Thymus (tissue), 11 donors: ENCODE results near the gene BTK. TPM values are rescaled to one million over a fixed set of nuclear protein-coding genes. Genes with fewer than 3 reads are reported as not detected.
"Not testable (repeated sequence)": the region's sequence is repeated elsewhere in the genome, so short reads cannot be mapped to it uniquely, and the experiment has no call there.

ENCODE experiments used
- DNase-seq, 9 donors: peaks; one replicate each; pipeline ENCODE4 v3.0.0-alpha.2; 2013; ENCODE audit warnings: low spot score in 9 of 9, low read depth in 6 of 9, missing footprints in 1 of 9
- H3K27ac ChIP-seq, 2 donors: one replicate each; pipeline ENCODE4 v1.5.1; 2013; ENCODE audit warnings: control low read depth in 1 of 2, low read depth in 1 of 2, low read length in 1 of 2, mild to moderate bottlenecking in 1 of 2, moderate library complexity in 1 of 2
- H3K27me3 ChIP-seq, 2 donors: one replicate each; pipeline ENCODE4 v1.5.1; 2013; ENCODE audit warnings: low read length in 1 of 2; ENCODE audit not compliant: control insufficient read depth in 2 of 2, insufficient read depth in 1 of 2
- H3K36me3 ChIP-seq, 2 donors: one replicate each; pipeline ENCODE4 v1.5.1; 2013; ENCODE audit warnings: low read length in 1 of 2, mild to moderate bottlenecking in 1 of 2, moderate library complexity in 1 of 2; ENCODE audit not compliant: control insufficient read depth in 2 of 2, insufficient read depth in 2 of 2
- H3K4me1 ChIP-seq, 2 donors: one replicate each; pipeline ENCODE4 v1.5.1; 2013; ENCODE audit warnings: low read length in 2 of 2; ENCODE audit not compliant: control insufficient read depth in 2 of 2, insufficient read depth in 2 of 2
- H3K4me3 ChIP-seq, 2 donors: one replicate each; pipeline ENCODE4 v1.5.1; 2013; ENCODE audit warnings: low read length in 2 of 2, control low read depth in 1 of 2, mild to moderate bottlenecking in 1 of 2
- H3K9me3 ChIP-seq, 2 donors: one replicate each; pipeline ENCODE4 v1.5.1; 2013; ENCODE audit warnings: low read length in 1 of 2, mild to moderate bottlenecking in 1 of 2; ENCODE audit not compliant: control insufficient read depth in 2 of 2, insufficient read depth in 1 of 2
- WGBS: extraction: QIAGEN DNeasy Blood & Tissue Kit; methylation state at CpG from one replicate; pipeline ENCODE4 v1.1.7; 2013; 5-methylcytosine and 5-hydroxymethylcytosine counted together
- polyA plus RNA-seq: library from polyadenylated mRNA; stranded (reverse); fragments of 200-250 nt; gene quantifications from one replicate; pipeline ENCODE4 v1.2.3, GENCODE V29; 2013
- total RNA-seq: library from RNA; stranded (reverse); fragments of 120-200 nt; gene quantifications from one replicate; pipeline ENCODE4 v1.2.4, GENCODE V29; 2013
- donor health status: healthy.

The BTK gene
- total and polyA plus RNA-seq, 2 donors = 6.5 to 14.6 TPM

DNA sequence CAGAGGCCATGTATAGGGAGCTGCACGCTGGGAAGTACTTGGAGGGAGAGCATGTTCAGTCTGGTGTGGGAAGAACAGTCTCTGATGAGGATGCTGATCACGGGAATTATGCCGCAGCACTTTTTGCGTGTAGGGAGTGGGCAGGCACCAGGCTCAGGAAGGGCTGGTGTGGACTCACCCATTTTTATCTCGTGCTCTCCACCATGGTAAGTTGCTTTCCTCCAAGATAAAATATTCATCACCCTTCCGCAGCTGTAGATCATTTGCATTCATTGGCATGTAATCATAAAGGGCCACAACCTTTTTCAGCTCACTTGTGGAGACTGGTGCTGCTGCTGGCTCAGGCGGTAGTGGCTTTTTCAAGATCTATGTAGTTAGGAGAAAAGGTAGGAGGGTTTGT is 25.6 kb downstream of the BTK start:
- DNase-seq = no peak
- WGBS = 97% methylated on average over 7 of the region's 7 CpGs
- Histone ChIP-seq H3K27ac (no peak overlapping the region), H3K4me3 (no peak overlapping the region), H3K9me3 (no peaks in the 10 kb centered on the region), H3K27me3 (no peaks in the 10 kb centered on the region), H3K36me3 (no peaks in the 10 kb centered on the region), H3K4me1 (no peaks in the 10 kb centered on the region)

DNA sequence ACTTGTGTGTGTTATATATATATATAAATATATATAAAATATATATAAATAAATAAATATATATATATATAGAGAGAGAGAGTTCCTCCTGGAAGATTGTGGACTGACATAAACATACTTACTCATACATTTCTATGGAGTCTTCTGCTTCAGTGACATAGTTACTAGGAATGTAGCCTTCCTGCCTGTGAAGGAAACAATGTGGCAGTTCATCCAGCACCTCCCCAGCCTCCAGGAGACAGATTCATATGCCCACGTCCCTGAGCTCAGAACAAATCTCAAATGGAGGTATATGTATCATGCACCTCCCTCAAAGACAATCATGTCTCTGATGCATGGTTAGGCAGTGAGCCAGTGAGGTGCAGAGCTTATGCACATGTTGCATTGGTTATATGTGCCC is 26.0 kb downstream of the BTK start:
- 88% methylated on average over 1 of the region's 1 CpG for WGBS
- no peak for DNase-seq
- Histone ChIP-seq H3K4me3 (no peak overlapping the region), H3K9me3 (no peaks in the 10 kb centered on the region), H3K36me3 (no peaks in the 10 kb centered on the region), H3K27ac (no peak overlapping the region), H3K4me1 (no peaks in the 10 kb centered on the region), H3K27me3 (no peaks in the 10 kb centered on the region)

DNA sequence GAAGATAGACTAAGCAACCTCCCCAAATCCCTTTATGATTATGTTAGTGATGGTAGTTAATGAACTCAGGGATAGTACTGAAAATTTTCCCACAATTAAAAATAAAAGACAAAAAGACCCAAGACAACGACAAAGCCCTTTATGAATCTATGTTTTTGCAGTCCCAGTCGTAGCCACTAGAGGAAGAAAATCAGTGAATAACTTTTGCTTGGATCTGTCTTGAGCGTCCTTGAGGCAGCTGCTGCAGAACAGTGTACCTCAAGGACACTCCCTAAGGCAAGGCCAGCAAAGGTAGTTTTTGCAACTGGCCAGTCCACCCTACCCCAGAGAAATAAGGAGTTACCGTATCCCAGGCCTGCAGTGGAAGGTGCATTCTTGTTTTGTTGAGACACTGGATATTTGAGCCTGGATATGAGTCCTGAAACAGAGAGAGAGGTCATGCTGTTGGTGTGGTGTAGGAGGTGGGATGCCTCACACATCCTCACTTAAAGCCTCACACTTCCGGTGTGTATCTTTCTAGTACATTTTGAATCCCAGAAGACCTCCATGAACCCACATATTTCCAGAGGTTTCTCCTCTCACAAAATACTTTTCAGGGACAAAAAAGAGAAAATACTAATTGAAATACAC is 28.7 kb downstream of the BTK start:
- no peak for DNase-seq
- Histone ChIP-seq H3K4me3 (no peak overlapping the region), H3K27ac (no peak overlapping the region), H3K9me3 (no peaks in the 10 kb centered on the region), H3K27me3 (no peaks in the 10 kb centered on the region), H3K4me1 (no peaks in the 10 kb centered on the region), H3K36me3 (no peaks in the 10 kb centered on the region)
- WGBS = 89% methylated on average over 5 of the region's 5 CpGs

DNA sequence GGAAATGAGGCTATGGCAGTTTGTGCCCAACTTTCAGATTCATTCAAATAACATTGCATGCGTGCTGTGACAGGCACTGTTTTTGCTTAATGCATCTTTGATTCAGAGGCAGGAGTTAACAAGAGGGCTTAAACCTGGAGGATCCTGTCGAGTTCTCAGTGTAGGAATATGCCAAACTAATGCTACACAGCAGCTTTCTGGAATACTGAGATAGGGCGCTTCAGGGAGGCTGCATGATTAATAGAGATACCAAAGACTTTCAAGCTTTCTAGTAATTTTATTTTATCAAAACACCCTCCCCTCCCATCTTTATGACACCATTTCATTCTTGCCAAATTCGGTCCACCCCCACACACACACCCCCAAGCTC is 36.8 kb downstream of the BTK start:
- peak overlapping the region; percentile 71 to 80 for H3K27ac ChIP-seq

GRCh38 chrX:101348452-101349192 is 37.4 kb downstream of the BTK start, which contains the start of gene TIMM8A:
TIMM8A (minus strand) TSS chrX:101348742; CDS start chrX:101348664, 78 bp downstream.
- under 1% methylated on average over 55 of the region's 55 CpGs for WGBS
- H3K27me3 ChIP-seq = no peaks in the 10 kb centered on the region
- H3K4me3 ChIP-seq = peak within 1 kb of the TSS; percentile 64 to 78
- no peaks in the 10 kb centered on the region for H3K9me3 ChIP-seq
- H3K27ac ChIP-seq = peak within 1 kb of the TSS; percentile 71 to 80
- DNase-seq = peak; percentile 27 to 79 (median 42)
- no peaks in the 10 kb centered on the region for H3K36me3 ChIP-seq
- H3K4me1 ChIP-seq = peaks cover 0 to 6% of the 10 kb centered on the region in 2 donors

More for the DNA sequence above, 36.8 kb downstream of the BTK start:
- DNase-seq = no peak
- Histone ChIP-seq H3K9me3 (no peaks in the 10 kb centered on the region), H3K36me3 (no peaks in the 10 kb centered on the region), H3K4me1 (peaks cover 0 to 6% of the 10 kb centered on the region in 2 donors), H3K27me3 (no peaks in the 10 kb centered on the region), H3K4me3 (peak overlapping the region; percentile 64 to 78)
- WGBS = 55% methylated on average over 4 of the region's 4 CpGs

DNA sequence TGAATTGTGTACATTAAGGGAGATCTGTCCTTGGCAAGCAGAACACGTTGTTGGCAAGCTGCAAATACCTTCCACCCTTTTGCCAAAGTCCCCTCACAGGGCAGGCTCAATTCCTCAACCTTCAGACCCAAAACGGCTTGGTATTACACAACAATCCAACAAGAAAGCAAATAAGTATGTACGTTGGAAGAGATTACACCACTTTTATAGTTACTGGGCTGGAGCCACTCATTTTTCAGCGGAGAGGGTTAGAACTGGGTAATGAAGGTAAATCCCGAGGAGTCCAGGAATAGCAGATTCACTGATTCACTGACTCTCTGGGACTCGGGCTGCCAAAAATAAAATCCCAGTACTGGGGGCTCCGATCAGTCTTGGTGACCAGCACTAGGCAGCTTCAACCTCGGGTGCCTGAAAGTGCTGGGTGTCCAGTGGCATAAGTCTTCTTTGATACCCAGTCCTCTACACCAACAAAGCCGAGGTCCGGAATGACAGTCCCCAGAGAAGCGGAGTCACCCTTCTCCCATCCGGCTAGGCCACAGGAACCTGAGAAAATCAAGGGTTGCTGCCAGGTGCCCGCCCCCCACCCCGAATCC is 38.0 kb downstream of the BTK start:
- Histone ChIP-seq H3K9me3 (no peaks in the 10 kb centered on the region), H3K4me3 (peak overlapping the region; percentile 64 to 78), H3K27ac (peak overlapping the region in 1 of 2 donors; percentile 58), H3K27me3 (no peaks in the 10 kb centered on the region), H3K36me3 (no peaks in the 10 kb centered on the region), H3K4me1 (peaks cover 0 to 6% of the 10 kb centered on the region in 2 donors)
- peak in 1 of 9 donors; percentile 7 for DNase-seq
- 2% methylated on average over 14 of the region's 14 CpGs for WGBS

DNA sequence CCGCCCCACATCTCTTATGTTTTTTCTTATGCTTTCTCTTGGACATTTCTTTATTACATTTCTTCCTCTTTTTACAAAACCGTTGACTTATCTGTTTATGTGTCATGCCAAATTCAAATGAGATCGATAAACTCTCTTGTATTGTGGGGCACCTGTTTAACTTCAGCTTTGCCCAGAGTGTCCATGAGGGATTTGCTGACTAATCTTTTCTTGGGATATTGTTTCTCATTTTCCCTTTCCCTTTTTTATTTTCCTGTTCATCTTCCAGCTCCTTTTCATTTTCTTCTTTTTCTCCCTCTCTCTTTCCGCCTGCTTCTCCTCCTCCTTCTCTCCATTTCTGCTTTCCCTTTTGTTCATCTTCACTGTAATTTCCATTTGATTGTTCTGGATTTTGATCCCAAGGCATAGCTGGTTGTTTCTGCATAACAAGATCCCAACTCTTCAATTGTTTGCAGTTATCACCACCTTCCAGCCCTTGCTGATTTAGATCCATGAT is 48.2 kb downstream of the BTK start:
- Histone ChIP-seq H3K27ac (no peak overlapping the region), H3K9me3 (no peaks in the 10 kb centered on the region), H3K4me1 (no peaks in the 10 kb centered on the region), H3K27me3 (no peaks in the 10 kb centered on the region), H3K36me3 (no peaks in the 10 kb centered on the region), H3K4me3 (no peak overlapping the region)
- no peak for DNase-seq
- 88% methylated on average over 4 of the region's 4 CpGs for WGBS

DNA sequence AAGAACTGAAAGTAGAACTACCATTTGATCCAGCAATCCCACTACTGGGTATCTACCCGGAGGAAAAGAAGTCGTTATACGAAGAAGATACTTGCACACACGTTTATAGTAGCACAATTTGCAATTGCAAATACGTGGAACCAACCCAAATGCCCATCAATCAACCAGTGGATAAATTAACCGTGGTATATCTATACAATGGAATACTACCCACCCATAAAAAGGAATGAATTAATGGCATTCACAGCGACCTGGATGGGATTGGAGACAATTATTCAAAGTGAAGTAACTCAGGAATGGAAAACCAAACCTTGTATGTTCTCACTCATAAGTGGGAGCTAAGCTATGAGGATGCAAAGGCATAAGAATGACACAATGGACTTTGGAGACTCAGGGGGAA is 51.7 kb downstream of the BTK start:
- 88% methylated on average over 7 of the region's 7 CpGs for WGBS
- H3K9me3 ChIP-seq = not testable (repeated sequence)

DNA sequence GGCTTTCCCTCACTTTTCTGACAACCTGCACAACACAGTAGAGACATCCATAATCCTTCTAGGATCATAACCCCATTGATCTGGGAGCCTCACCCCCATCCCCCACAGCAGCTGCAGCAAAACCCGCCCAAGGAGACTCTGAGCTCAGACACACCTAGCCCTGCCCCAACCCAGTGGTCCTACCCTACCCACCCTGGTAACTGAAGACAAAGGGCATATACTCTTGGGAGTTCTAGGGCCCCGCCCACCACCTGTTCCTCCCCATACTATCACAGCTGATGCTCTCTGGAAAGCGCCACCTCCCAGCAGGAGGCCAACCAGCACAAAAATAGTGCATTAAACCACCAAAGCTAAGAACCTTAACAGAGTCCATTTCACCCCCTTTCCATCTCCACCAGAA is 59.4 kb downstream of the BTK start:
- not testable (repeated sequence) for H3K36me3 ChIP-seq, H3K27ac ChIP-seq, H3K27me3 ChIP-seq, DNase-seq, H3K4me3 ChIP-seq, H3K4me1 ChIP-seq, H3K9me3 ChIP-seq
- WGBS = 86% methylated on average over 3 of the region's 3 CpGs

More for the DNA sequence above, 51.7 kb downstream of the BTK start:
- not testable (repeated sequence) for H3K36me3 ChIP-seq, H3K27ac ChIP-seq, H3K4me1 ChIP-seq, H3K4me3 ChIP-seq, DNase-seq, H3K27me3 ChIP-seq
